ENCODE measurements around the gene RPS16.

Gene RPS16

GRCh38 chr19:39428283-39429112, 7.3 kb downstream of the RPS16 start (continued):
- no peak for TF ChIP-seq ZNF645 (tag by site-specific recombination; IDR thresholded peaks at IDR 0.05)
- TF ChIP-seq ZNF639 (tag by site-specific recombination; IDR thresholded peaks at IDR 0.05), result no peak; the same call in 1 of the 2 replicates
- TF ChIP-seq ZEB2 (tag by site-specific recombination; IDR thresholded peaks at IDR 0.05), result peak; percentile 55; the same call in 1 of the 2 replicates
- TF ChIP-seq SCRT2 (tag by site-specific recombination; IDR thresholded peaks at IDR 0.05), result no peak
- no peak for TF ChIP-seq PRDM4 (tag by site-specific recombination; IDR thresholded peaks at IDR 0.05)
- peak; percentile 40 for TF ChIP-seq ZNF629 (tag by site-specific recombination; IDR thresholded peaks at IDR 0.05)
- no peak for TF ChIP-seq ZNF548 (tag by site-specific recombination; IDR thresholded peaks at IDR 0.05)
- TF ChIP-seq PRDM1 (tag by site-specific recombination; IDR thresholded peaks at IDR 0.05), result peak; percentile 90
- TF ChIP-seq ZSCAN5A (tag by site-specific recombination; IDR thresholded peaks at IDR 0.05), result no peak
- TF ChIP-seq BCL6B (tag by site-specific recombination; IDR thresholded peaks at IDR 0.05), result no peak
- no peak for TF ChIP-seq KLF16 (tag by site-specific recombination; IDR thresholded peaks at IDR 0.05)
- TF ChIP-seq ZFP3 (tag by site-specific recombination; IDR thresholded peaks at IDR 0.05; ENCODE audit: low read depth), result peak; percentile 75
- no peak for TF ChIP-seq ZNF37A (tag by site-specific recombination; IDR thresholded peaks at IDR 0.05)
- no peak for TF ChIP-seq ZNF654 (tag by site-specific recombination; IDR thresholded peaks at IDR 0.05; ENCODE audit: low read depth)
- no peak for TF ChIP-seq ELK4 (IDR thresholded peaks at IDR 0.05; ENCODE audit: borderline replicate concordance, low read depth, low read length)
- no peak for TF ChIP-seq ZNF23 (tag by site-specific recombination; IDR thresholded peaks at IDR 0.05; ENCODE audit: borderline replicate concordance)
- no peak for TF ChIP-seq ZNF292 (tag by site-specific recombination; IDR thresholded peaks at IDR 0.05; ENCODE audit: borderline replicate concordance, low read depth)
- TF ChIP-seq ZBTB8A (tag by site-specific recombination; IDR thresholded peaks at IDR 0.05), result no peak
- no peak for TF ChIP-seq ZNF26 (tag by site-specific recombination; IDR thresholded peaks at IDR 0.05)
- no peak for TF ChIP-seq ZNF670 (tag by site-specific recombination; IDR thresholded peaks at IDR 0.05; ENCODE audit: low read depth)
- TF ChIP-seq ZNF704 (tag by site-specific recombination; IDR thresholded peaks at IDR 0.05), result no peak
- TF ChIP-seq ZNF48 (tag by site-specific recombination; IDR thresholded peaks at IDR 0.05), result no peak
- 0 out of 2 replicates have a peak, but pooled peaks have one; percentile 38 for TF ChIP-seq ZFHX2 (tag by site-specific recombination; conservative IDR thresholded peaks at IDR 0.05)
- no peak for TF ChIP-seq ZNF175 (tag by site-specific recombination; IDR thresholded peaks at IDR 0.05)
- TF ChIP-seq GLI4 (tag by site-specific recombination; IDR thresholded peaks at IDR 0.05), result no peak
- TF ChIP-seq ZNF677 (tag by site-specific recombination; IDR thresholded peaks at IDR 0.05), result 0 out of 2 replicates have a peak, but pooled peaks have one; percentile 1
- TF ChIP-seq ZNF211 (tag by site-specific recombination; IDR thresholded peaks at IDR 0.05; ENCODE audit: low read depth), result no peak
